GM12891 (cell line): ENCODE measurements around the gene ABLIM2.

Experiments
- POLR2A ChIP-seq: IDR thresholded peaks from 2 replicates; pipeline ENCODE4 v1.6.1; 2011; ENCODE audit warnings: low read depth, low read length, control low read depth
- POLR2AphosphoS5 ChIP-seq: IDR thresholded peaks from 2 replicates; pipeline ENCODE4 v1.6.1; 2011; ENCODE audit warnings: low read depth, low read length, control low read depth
- TAF1 ChIP-seq: IDR thresholded peaks from 2 replicates; pipeline ENCODE4 v1.6.1; 2011; ENCODE audit warnings: low read depth, low read length, control low read depth

- no peak for TF ChIP-seq POLR2AphosphoS5
- no peak for TF ChIP-seq POLR2A
- no peak for TF ChIP-seq TAF1
Observed at GRCh38 chr4:8038083-8038482, 120.5 kb downstream of the ABLIM2 start.
